Effector CD8-positive, alpha-beta T cell (primary cell): ENCODE results near the gene PTPRN2.
"Not testable (repeated sequence)": the region's sequence is repeated elsewhere in the genome, so short reads cannot be mapped to it uniquely, and the experiment has no call there.

Experiments used
- DNase-seq: peaks from one replicate; lab custom pipeline; 2025; lab: John Stamatoyannopoulos, UW

Gene PTPRN2

GRCh38 chr7:158532093-158532627, 55.5 kb downstream of the PTPRN2 start:
- DNase-seq: no peak

- DNase-seq: no peak
These were observed 56.0 kb downstream of the PTPRN2 start for GRCh38 chr7:158531661-158532060.

GRCh38 chr7:158530800-158531609, 56.6 kb downstream of the PTPRN2 start:
- DNase-seq: no peak

DNA sequence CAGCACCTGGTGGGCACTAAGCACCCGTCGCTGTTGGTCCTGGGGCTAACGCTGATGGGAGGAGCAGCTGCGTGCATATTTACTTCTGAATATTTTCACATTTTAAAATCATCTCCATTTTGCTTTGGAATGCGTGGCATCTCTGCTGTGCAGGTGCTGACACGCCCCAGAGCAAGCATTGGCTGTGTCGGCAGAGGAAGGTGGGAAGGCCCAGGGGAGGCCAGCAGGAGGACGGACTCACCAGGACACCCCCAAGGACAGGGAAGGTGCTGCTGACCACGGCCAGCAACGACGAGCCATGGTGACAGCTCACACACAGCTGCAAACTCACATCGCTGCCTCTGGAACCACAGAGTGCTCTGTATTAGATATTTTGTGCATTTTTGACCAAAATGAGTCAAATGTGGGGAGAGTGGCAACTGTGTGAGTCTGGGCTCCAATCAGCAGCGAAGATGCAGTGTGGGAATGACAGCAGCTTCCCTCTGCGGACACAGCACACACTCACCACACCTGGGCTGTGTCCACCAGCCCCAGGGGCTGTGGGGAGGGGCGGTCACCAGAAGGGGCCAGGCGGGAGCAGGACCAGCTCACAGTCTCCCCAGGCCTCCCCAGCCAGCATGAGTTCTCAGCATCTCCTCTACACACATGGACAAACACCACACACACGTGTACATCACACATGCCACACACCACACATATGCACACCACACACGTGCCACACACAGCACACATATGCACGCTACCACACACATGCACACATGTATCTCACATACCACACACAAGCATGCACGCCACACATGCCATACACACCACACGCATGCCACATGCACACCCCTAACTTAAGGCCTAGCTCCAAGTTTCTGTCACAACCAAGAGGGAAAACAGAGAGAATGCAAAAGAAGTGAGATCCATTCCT, 58.2 kb downstream of the PTPRN2 start:
- DNase-seq: no peak

DNA sequence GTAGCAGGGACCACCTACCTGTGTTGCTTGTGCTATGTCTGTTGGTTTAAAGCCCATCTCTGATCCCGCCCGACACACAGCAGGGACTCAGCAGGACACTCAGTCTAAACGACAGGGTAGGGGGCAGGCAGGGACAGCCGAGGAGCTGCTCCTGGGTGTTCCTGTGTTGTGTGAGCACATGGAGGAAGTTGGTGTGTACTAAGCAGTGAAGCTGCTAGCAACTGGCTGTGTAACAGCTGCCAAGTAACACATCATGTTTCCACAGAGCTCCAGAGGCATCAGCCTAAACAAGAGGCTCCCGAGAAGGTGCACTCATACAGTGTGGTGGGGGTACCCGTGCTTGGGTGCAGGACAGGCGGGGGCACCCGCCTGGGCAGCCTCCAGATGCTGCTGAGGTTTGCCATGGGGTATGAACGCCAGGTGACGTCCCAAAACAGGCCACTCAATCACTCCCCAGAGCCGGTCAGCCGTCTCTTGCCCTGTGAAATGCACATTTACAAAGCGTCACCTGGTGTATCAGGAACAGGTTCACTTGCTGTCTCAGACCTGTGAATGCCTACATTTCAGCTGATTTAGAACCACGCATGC, 59.6 kb downstream of the PTPRN2 start:
- DNase-seq: no peak

DNA sequence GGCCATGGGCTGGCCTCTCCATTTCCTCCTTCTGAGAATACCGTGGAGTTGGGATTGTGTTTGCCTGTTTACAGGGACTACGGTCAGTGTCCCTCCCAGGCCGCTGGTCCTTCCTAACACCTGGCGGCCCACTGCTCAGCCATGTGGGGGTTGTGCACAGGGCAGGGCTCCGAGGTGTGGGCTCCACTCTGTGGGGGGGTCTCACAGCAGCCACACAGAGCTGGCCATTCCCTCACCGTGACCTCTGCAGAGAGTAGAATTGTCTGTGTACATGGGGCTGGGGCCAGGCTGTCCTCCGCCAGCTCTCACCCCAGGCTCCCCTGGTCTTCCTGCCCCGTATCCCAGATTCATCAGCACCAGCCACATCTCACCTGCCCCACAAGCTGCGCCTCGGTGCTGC, 60.1 kb downstream of the PTPRN2 start:
- no peak for DNase-seq

DNA sequence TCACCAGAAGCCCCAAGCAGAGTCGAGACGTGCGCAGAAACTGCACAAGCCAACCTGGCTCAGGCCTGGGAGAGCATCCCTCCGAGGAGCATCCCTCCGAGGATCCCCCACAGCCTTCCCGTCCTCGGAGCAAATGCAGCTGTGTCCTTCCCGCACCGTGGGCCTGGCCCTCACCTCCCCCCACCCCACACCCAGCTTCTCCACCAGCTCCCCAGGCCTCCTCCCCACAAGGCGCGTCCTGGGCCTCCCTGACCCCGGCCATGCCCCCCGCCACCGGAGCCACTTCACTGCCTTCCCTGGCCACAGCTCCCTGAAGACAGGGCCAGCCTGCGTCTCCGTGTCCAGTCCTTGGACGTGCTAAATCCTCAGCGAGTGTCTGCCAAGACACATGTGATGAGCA, 60.6 kb downstream of the PTPRN2 start:
- DNase-seq: no peak

GRCh38 chr7:158526531-158526930, 61.1 kb downstream of the PTPRN2 start:
- DNase-seq: no peak

DNA sequence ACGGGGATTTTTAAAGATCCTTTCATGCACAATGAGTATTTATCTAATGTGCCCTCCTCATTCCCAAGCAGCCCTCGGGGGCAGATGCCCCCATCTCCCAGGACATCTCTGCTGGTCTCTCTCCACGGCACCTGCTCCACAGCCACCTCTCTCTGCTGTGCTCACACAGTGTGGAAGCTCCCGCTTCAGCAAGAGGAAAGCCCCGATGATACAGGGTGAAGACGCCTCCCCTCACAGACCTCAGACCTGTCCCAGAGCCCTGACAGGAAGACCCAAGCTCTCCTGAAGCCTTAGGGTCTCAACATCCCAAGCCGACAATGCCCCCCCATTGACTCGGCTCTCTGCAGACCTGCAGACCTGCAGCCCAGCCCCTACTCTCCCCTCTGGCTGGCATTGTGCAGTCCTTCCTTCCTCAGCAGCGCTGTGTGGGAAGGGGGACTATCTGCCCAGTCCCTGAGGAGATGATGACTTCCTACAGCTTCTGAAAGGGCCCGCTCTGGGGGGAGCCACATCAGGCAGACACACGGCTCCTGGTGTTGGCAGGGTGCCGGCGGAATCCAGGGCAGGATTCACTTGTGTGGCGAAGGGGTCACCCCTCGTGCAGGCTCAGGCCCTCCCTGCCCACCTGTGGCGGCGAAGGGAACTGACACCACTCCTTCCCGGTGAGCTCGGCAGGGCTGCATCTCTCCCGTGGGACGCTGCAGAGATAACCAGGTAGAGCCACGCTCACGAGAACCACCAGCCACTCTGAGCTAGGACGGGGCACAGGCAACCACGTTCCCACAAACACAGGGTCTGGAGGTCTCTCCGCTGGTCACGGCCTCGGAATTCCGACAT, 61.8 kb downstream of the PTPRN2 start:
- DNase-seq: no peak

DNA sequence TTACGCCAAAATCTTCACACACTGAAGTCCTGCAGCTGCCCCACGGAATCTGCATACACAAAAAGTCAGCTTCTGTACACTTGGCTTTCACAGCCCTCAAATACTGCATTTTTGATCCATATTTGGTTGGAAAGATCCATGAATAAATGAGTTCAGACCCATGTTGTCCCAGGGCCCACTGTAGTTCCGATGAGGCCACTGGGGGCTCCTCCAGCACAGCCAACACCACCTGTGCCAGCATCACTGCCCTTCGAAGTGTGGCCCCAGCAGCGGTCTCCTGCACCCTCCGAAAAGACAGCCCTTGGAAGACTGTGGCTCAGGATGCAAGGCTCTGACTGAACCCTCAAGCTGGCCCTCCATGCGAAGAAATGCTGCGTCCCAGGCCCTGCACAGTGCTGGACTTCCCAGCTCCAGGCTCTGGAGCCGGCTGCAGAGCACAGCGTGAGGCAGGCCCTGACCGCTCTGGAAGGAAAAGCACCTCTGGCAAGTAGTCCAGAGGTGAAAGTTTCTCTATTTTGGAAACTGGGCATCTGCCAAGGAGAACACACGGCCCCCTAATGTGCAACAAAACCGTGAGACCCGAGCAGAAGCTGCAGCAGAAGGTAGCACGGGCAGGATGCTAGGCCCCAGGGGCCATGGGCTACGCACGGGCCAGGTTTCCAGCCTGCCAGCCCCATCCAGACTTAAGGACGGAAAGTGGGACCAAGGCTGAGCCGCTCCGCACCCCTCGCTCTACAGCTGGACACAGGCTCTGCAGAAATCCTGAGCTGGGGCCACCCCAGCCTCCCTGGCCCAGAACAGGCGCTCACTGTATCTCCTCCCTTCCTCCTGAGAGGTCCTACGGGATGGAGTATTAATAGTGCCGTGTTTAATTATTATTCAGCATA, 62.6 kb downstream of the PTPRN2 start:
- DNase-seq: no peak

DNA sequence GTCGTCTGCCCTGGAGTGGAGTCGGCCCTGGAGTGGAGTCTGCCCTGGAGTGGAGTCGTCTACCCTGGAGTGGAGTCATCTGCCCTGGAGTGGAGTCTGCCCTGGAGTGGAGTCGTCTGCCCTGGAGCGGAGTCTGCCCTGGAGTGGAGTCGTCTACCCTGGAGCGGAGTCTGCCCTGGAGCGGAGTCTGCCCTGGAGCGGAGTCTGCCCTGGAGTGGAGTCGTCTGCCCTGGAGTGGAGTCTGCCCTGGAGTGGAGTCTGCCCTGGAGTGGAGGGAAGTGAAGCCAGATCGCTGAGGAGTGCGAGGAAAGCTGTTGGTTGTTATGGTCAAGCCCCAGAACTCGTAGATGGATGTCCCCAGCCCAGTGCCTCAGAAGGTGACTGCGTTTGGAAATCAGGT, 63.3 kb downstream of the PTPRN2 start:
- DNase-seq: not testable (repeated sequence)

GRCh38 chr7:158523877-158524276, 63.7 kb downstream of the PTPRN2 start:
- DNase-seq: not testable (repeated sequence)

GRCh38 chr7:158523165-158523856, 64.3 kb downstream of the PTPRN2 start:
- DNase-seq: not testable (repeated sequence)

DNA sequence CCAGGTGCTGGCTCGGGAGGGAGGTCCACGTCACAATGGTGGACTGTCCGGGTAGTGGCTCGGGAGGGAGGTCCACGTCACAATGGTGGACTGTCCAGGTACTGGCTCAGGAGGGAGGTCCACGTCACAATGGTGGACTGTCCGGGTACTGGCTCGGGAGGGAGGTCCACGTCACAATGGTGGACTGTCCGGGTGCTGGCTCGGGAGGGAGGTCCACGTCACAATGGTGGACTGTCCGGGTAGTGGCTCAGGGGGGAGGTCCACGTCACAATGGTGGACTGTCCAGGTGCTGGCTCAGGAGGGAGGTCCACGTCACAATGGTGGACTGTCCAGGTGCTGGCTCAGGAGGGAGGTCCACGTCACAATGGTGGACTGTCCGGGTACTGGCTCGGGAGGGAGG, 65.8 kb downstream of the PTPRN2 start:
- not testable (repeated sequence) for DNase-seq

GRCh38 chr7:158520825-158521224, 66.8 kb downstream of the PTPRN2 start:
- no peak for DNase-seq

DNA sequence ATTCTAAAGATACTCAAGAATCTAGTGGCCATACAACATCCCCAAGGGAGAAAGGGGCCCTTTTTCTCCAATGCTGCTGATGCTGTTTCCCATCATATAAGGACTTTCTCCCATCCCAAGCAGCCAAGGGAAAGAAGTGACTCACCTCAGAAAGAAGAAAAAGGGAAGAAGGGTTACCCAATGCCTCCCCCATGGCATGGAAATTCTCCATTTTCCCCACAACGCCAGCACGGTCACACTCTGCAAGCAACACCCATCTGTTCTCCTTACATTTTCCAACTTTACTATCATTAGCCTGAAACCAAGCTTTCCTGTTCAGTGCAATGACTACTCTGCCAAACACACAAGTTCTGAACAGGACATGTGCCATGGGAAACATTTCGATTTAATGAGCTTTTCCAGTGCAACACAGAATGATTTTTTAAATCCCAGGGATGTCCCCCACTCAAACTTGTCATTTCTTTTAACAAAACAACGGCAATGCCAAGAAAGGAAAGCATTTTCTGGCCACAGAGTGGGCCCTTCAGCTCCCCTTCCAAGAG, 67.9 kb downstream of the PTPRN2 start:
- no peak for DNase-seq

DNA sequence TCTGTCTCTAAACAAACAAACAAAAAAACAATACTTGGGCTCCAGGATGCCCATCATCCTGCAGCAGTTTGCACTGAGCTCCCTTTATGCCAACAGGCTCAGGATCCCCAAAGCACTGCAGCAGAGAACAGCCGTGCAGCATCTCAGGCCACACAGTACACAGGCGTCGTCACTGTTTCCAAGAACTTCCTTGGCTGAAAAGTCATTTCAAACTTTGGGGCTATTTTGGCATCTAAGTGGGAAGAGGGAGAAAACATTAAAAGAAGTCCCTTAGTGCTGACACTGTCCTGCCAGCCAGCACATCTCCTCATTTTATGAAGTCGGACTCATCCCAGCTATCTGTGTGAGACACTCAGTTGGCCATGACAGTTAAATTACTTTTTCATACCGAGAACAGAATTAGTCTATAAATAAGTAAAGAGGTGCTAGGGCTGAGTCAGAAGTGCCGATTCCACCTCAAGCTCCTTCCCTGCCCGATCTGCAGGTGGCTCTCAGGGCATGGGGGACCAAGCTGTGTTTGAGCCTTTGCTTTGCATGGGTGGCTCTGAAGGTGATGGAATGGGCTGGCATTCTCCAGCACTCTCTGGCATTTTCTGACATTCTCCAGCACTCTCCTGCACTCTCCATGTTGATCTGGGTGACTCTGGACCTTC, 68.5 kb downstream of the PTPRN2 start:
- no peak for DNase-seq

DNA sequence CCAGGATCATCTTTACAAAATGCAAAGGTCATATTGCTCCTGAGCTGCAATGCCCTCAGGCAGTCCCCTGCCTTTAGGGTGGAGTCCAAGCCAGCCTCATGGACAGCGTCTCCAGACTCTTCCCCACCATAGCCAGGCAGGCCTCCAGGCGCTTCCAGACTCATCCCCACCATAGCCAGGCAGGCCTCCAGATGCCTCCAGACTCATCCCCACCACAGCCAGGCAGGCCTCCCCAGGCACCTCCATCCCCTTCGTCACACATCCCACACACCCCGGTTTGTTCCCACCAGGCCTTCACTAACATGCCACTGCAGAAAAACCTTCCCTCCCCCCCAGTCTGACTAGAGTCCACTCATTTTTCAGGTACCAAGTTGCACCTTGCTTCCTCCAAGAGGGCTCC, 70.1 kb downstream of the PTPRN2 start:
- DNase-seq: no peak

GRCh38 chr7:158517072-158517471, 70.6 kb downstream of the PTPRN2 start:
- no peak for DNase-seq
